Stimulated activated CD4-positive, alpha-beta T cell treated with anti-CD3 and anti-CD28 coated beads, Interleukin-2, amount 100 ng/mL, for 4 hours (primary cell): ENCODE measurements around the gene MUC5B.
"Not testable (repeated sequence)": the region's sequence is repeated elsewhere in the genome, so short reads cannot be mapped to it uniquely, and the experiment has no call there.

Experiments
- DNase-seq: peaks from one replicate; pipeline ENCODE4 v3.0.0-alpha.2; 2020; ENCODE audit warnings: low read depth

Gene MUC5B

DNA sequence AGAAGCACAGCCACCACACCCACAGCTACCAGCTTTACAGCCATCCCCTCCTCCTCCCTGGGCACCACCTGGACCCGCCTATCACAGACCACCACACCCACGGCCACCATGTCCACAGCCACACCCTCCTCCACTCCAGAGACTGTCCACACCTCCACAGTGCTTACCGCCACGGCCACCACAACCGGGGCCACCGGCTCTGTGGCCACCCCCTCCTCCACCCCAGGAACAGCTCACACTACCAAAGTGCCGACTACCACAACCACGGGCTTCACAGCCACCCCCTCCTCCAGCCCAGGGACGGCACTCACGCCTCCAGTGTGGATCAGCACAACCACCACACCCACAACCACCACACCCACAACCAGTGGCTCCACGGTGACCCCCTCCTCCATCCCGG, 27.5 kb downstream of the MUC5B start:
- DNase-seq, result not testable (repeated sequence)

DNA sequence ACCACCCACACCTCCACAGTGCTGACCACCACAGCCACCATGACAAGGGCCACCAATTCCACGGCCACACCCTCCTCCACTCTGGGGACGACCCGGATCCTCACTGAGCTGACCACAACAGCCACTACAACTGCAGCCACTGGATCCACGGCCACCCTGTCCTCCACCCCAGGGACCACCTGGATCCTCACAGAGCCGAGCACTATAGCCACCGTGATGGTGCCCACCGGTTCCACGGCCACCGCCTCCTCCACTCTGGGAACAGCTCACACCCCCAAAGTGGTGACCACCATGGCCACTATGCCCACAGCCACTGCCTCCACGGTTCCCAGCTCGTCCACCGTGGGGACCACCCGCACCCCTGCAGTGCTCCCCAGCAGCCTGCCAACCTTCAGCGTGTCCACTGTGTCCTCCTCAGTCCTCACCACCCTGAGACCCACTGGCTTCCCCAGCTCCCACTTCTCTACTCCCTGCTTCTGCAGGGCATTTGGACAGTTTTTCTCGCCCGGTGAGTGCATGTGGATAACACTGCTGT, 28.4 kb downstream of the MUC5B start:
- DNase-seq, result no peak

DNA sequence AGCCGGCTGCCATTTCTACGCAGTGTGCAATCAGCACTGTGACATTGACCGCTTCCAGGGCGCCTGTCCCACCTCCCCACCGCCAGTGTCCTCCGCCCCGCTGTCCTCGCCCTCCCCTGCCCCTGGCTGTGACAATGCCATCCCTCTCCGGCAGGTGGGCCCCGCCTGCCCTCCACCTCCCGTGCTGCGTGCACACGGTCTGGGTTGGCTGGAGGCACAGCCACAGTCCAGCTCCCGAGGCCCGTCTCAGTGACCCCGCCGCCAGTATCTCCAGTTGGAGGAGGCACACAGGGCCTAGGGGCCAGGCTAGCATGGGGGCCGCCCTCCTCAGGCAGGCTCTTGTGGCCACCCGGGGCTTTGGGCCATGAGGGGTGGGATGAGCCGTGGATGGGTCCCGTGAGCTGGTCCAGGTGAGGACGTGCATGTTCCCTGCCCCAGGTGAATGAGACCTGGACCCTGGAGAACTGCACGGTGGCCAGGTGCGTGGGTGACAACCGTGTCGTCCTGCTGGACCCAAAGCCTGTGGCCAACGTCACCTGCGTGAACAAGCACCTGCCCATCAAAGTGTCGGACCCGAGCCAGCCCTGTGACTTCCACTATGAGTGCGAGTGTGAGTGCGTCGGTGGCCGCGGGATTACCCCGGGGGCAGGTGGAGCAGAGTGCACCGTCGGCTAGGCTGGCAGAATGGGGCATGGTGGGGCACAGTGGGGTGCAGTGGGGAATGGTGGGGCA, 29.7 kb downstream of the MUC5B start:
- no peak for DNase-seq

DNA sequence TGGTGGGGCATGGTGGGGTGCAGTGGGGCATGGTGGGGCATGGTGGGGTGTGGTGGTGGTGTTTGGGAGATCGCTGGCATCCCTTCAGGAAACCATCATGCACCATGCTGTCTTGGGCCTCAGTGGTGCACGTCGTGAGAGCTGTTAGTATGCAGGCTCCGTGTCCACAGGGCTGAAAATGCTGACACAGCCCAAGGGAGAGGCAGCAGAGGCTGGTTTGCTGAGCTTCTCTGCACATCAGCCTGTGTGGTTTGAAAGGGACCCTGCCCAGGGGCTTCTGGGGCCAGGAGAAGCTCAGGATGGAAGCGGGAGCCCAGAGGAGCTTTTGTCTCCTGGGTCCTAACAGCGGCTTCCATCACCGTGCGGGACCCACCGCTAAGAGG, 30.2 kb downstream of the MUC5B start:
- no peak for DNase-seq

DNA sequence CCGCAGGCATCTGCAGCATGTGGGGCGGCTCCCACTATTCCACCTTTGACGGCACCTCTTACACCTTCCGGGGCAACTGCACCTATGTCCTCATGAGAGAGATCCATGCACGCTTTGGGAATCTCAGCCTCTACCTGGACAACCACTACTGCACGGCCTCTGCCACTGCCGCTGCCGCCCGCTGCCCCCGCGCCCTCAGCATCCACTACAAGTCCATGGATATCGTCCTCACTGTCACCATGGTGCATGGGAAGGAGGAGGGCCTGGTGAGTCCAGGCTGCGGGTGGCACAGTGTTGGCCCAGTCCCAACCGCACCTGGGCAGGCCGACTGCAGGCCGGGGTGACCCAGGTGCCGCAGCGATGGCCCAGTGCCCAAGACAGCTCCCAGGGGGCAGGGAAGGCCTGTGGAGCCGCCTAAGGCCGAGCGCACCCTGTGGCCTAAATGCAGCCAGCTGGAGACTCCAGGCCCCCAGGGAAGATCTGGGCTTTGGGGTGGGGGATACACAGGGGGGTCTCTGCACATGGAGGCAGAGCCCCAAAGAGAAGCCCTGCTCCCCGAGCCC, 31.3 kb downstream of the MUC5B start:
- no peak for DNase-seq

DNA sequence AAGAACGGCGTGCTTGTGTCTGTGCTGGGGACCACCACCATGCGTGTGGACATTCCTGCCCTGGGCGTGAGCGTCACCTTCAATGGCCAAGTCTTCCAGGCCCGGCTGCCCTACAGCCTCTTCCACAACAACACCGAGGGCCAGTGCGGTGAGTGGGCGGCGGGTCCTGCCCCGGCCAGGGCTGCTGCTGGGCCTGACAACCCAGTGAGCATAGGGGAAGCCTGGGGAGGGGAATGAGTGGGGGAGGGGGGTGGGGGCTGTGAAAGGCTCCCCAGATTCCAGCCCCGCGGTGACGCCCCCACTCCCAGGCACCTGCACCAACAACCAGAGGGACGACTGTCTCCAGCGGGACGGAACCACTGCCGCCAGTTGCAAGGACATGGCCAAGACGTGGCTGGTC, 31.9 kb downstream of the MUC5B start:
- no peak for DNase-seq

DNA sequence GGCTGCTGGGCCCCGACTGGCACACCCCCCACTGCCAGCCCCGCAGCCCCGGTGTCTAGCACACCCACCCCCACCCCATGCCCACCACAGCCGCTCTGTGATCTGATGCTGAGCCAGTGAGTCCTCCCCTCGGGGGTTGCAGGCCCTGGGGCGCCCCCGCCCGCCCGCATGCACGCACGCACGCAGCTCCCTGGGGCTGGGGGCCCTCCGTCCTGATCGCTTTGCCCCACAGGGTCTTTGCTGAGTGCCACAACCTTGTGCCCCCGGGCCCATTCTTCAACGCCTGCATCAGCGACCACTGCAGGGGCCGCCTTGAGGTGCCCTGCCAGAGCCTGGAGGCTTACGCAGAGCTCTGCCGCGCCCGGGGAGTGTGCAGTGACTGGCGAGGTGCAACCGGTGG, 32.3 kb downstream of the MUC5B start:
- no peak for DNase-seq

DNA sequence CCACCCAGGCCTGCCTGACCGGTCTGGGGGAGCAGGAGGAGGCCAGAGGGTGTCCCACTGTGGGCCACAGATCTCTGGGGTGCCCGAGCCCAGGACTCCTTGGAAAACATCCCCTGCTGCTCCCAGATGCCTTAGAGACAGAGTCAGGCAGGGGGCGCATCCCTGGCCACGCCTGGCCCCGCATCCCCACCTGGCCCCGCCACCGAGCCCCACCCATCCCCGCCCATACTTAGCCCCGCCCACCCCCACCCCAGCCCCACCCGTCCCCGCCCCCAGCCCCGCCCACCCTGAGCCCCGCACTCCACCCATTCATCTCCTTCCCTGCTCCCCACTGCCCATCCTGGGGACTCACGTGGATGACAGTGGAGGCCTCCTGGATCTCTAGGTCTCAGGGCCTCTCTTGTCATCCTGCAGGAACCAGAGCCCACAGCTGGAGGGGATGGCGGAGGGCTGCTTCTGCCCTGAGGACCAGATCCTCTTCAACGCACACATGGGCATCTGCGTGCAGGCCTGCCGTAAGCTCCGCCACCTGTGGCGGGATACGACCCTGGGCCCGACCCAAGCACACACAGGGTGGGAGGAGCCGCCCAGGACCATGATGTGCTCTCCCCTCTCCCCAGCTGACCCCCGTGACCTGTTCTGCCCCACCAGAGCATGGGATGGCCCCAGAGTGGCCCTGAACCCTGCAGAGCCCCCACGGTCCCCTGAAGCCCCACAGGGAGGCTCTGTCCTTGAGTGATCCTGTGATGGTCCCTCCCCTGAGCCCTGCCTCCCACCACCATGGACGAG, 33.6 kb downstream of the MUC5B start:
- DNase-seq, result no peak

DNA sequence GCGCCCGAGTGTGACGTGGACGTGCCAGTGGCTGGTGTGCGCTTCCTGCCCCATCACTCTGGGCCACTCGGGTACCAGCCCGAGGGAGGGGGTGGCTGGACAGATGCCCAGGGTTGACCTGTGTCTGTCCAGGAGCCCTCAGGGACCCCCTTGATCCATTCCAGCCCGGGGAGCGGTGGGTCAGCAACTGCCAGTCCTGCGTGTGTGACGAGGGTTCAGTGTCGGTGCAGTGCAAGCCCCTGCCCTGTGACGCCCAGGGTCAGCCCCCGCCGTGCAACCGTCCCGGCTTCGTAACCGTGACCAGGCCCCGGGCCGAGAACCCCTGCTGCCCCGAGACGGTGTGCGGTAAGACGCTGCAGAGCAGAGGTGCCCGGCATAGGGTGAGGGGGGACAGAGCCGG, 34.5 kb downstream of the MUC5B start:
- no peak for DNase-seq

DNA sequence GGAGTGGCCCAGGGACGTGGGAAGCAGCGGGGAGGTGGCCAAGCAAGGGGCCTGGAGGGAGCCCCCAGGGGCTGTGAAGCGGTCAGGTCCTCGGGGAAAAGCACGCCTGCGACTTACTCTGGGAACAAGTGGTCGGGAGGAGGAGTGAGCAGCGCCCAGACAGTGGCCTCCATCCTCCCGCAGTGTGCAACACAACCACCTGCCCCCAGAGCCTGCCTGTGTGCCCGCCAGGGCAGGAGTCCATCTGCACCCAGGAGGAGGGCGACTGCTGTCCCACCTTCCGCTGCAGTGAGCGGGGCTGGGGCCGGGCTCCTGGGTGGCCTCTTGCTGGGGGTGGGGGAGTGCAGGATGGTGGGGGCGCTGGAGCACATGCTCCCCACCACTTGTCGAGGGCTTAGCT, 35.0 kb downstream of the MUC5B start:
- no peak for DNase-seq

DNA sequence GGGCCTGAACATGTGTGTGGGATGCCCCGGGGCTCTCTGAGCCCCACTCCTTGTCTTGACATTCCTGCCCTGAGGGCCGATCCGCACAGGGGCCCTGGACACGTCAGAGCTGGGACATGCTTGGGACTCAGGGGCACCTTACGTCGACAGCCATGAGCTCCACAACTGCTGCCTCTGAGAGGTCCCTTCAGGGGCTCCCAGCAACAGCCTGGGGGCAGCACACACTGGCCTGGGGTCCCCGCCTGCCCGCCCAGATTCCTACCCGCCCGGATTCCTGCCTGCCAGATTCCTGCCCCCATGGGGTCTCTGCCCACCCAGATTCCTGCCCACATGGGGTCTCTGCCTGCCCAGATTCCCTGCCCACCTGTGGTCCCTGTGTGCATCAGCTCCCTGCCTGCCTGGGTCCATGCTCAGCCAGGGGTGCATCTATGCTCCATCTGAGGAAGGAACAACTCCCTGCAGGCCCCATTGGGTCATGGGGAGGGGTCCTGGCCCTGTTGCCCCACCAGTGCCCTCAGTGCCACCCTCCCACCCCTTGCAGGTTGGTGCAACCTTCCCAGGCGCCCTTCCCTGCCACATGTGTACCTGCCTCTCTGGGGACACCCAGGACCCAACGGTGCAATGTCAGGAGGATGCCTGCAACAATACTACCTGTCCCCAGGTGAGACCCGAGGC, 35.7 kb downstream of the MUC5B start:
- no peak for DNase-seq

DNA sequence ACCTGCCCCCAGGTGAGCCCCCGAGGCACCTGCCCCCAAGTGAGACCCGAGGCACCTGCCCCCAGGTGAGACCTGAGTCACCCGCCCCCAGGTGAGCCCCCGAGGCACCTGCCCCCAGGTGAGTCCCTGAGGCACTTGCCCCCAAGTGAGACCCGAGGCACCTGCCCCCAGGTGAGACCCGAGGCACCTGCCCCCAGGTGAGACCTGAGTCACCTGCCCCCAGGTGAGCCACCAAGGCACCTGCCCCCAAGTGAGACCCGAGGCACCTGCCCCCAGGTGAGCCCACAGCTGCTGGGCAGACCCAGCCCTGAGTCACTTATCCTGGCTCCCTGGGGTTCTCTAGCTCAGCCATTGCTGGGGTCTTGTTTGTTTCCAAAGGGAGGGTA, 36.2 kb downstream of the MUC5B start:
- no peak for DNase-seq

DNA sequence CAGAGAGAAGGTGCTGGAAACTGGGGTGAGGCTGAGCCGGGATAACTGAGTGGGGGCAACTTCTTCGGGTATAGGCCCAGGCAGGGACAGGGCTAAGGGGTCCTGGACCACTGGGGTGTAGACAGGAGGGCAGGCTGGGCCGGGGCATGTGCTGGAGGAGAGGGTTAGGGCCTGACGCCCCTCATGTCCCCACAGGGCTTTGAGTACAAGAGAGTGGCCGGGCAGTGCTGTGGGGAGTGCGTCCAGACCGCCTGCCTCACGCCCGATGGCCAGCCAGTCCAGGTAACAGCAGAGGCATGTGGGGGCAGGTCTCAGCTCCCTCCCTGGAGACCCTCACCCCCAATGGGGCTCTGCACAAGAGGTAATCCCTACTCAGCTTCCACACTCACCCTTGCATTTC, 36.7 kb downstream of the MUC5B start:
- DNase-seq, result no peak

DNA sequence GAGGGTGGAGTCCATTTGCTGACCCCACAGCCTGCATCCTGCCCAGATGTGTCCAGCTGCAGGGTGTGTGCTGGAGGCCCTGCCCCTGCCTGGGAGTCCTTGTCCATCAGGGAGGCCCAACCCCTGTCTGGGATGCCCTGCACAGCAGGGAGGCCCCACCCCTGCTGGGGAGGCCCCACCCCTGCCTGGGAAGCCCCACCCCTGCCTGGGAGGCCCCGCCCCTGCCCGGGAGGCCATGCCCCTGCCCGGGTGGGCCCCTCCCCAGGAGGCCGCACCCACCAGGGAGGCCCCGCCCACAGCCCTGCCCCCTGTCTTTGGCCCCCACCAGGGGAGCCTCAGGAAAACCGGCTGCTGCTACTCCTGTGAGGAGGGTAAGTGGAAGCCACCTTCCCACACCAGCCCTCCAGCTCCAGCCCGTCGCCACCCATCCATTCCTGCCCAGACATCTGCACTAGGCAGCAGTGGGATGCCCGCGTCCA, 37.2 kb downstream of the MUC5B start:
- DNase-seq, result no peak

DNA sequence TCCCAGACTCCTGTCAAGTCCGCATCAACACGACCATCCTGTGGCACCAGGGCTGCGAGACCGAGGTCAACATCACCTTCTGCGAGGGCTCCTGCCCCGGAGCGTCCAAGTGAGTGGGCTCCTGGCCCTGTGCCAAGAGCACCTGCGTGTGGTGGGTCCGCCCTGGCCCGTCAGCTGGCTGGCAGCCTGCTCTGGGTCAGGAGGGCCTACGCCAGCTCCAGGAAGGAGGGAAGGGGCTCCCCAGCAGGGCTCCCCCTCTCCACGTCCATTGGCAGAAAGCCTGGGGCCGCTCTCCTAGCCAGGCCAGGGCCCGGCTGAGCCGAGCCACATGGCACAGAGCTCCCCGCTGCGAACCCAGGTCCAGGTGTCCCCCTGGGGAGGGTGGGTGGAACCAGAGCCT, 37.8 kb downstream of the MUC5B start:
- DNase-seq, result no peak

DNA sequence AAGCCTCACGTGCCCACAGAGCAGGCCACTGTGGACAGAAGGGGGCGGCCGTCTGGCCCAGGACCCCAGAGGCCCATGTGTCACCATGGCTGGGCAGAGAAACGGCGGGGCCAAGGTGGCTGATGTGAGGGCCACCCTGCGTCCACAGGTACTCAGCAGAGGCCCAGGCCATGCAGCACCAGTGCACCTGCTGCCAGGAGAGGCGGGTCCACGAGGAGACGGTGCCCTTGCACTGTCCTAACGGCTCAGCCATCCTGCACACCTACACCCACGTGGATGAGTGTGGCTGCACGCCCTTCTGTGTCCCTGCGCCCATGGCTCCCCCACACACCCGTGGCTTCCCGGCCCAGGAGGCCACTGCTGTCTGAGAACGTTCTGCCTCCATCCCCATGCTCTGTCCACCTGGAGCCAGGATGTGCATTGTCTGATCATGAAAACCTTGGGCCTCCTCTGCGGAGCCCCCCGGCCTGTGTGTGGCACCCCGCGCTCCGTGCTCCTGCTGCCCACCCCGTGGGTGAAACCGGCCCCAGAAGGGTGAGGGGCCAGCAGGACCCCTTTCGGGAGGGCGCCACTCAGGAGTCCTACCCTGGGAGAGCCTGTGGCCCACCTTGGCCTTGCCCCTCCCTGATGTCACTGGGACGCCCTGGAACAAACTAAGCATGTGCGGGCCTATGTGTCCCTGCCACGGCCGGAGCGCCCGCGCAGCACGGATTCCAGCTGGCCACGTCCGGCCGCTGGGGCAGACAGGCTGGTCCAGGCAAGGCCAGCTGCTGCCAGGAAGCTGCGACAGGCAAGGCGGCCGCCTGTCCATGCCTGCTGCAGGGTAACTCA, 38.6 kb downstream of the MUC5B start:
- no peak for DNase-seq

DNA sequence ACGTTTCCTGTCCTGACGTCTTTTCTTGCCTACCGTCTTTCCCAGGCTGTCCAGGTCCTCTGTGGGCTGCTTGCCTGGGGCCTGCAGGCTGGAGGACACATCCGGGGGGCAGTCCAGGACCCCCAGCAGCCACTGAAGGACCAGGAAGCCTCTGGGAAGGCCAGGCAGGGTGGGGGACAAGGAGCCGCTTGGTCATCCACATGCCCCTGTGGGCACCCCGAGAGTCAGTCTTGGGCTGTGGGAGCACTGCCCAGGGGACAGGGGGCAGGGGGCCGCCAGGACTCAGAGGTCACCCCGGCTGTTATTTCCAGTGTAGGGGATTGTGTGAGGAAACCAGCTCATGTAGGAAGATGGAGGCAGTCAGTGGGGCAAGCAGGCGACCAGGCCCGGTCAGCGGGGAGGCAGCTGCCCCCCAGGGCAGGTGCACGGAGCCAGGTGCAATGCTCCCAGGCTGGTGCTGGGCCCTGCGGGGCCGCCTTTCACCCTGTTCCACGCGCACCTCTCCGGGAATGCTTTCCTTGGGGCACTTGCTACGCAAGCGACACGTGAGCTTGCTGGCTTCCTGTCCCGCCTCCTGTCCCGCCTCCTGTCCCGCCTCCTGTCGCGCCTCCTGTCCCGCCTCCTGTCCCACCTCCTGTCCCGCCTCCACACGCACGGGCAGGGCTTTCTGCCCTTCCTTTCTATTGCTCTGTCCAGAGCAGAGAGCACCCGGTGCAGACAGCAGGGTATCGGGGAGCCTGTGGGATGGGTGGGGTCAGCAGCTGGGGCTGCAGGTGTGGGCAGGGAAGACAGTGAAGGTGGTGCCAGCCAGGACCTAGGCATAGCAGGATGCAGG, 39.5 kb downstream of the MUC5B start:
- peak; percentile 83 for DNase-seq

DNA sequence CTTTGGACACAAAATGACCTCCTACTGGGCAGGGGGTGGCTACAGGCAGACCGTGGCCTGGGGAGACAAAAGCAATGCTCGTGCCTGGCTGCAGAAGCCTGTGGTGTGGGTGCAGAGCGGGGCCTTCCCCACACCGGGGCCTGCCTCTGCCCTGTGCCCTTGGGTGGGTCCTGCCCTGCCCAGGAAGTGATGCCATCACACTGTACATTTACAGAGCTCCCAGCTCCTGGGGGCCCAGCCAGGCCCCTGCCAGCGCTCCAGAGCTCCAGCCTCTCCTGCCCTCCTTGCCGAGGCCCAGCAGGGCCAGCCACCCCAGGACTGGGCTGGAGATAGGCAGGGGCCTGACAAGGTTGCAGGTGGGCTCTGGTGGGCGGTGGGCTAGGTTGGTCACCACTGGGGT, 40.1 kb downstream of the MUC5B start:
- no peak for DNase-seq

DNA sequence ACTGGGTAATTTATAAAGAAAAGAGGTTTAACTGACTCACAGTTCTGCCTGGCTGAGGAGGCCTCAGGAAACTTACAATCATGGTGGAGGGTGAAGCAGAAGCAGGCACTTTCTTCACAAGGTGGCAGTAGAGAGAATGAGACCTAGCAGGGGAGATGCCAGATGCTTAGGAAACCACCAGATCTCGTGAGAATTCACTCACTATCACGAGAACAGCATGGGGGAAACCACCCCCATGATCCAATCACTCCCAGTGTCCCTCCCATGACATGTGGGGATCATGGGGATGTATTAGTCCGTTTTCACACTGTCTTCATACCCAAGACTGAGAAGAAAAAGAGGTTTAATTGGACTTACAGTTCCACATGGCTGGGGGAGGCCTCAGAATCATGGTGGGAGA, 41.6 kb downstream of the MUC5B start:
- peak; percentile 25 for DNase-seq

DNA sequence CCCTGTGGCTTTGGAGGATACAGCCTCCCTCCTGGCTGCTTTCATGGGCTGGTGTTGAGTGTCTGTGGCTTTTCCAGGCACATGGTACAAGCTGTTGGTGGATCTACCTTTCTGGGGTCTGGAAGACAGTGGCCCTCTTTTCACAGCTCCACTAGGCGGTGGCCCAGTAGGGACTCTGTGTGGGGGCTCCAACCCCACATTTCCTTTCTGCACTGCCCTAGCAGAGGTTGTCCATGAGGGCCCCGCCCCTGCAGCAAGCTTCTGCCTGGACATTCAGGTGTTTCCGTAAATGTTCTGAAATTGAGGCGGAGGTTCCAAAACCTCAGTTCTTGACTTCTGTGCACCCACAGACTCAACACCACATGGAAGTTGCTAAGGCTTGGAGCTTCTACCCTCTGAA, 42.6 kb downstream of the MUC5B start:
- DNase-seq, result not testable (repeated sequence)

DNA sequence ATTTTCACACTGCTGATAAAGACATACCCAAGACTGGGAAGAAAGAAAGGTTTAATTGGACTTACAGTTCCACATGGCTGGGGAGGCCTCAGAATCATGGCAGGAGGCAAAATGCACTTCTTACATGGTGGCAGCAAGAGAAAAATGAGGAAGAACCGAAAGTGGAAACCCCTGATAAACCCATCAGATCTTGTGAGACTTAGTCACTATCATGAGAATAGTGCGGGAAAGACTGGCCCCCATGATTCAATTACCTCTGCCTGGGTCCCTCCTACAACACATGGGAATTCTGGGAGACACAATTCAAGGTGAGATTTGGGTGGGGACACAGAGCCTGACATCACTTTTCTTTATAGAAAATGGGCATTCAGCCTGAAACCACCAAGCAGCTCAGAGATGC, 44.1 kb downstream of the MUC5B start:
- not testable (repeated sequence) for DNase-seq
